ENCODE data around the gene PIP4K2C.
"Not testable (repeated sequence)": the region's sequence is repeated elsewhere in the genome, so short reads cannot be mapped to it uniquely, and the experiment has no call there.

DNA sequence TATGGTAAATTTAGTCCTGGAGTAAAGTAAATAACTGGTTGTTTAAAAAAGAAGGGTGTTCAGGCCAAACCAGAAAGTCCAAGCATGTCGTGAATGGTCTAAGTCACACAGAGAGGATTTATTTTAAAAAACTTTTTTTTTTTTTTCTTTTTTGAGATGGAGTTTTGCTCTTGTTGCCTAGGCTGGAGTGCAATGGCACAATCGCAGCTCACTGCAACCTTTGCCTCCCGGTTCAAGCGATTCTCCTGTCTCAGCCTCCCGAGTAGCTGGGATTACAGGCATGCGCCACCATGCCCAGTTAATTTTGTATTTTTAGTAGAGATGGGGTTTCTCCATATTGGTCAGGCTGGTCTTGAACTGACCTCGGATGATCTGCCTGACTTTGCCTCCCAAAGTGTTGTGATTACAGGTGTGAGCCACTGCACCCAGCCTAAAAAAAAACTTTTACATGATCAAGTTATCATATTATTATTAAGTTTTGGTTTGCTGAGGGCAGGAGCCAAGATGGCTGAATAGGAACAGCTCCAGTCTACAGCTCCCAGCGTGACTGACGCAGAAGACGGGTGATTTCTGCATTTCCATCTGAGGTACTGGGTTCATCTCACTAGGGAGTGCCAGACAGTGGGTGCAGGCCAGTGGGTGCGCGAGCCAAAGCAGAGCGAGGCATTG is 55.1 kb downstream of the PIP4K2C start:
- not testable (repeated sequence) for TF ChIP-seq POLR2A (IDR thresholded peaks at IDR 0.05; ENCODE audit: low read depth); POLR2AphosphoS5 (IDR thresholded peaks at IDR 0.05)
- TF ChIP-seq, protein P1, sequence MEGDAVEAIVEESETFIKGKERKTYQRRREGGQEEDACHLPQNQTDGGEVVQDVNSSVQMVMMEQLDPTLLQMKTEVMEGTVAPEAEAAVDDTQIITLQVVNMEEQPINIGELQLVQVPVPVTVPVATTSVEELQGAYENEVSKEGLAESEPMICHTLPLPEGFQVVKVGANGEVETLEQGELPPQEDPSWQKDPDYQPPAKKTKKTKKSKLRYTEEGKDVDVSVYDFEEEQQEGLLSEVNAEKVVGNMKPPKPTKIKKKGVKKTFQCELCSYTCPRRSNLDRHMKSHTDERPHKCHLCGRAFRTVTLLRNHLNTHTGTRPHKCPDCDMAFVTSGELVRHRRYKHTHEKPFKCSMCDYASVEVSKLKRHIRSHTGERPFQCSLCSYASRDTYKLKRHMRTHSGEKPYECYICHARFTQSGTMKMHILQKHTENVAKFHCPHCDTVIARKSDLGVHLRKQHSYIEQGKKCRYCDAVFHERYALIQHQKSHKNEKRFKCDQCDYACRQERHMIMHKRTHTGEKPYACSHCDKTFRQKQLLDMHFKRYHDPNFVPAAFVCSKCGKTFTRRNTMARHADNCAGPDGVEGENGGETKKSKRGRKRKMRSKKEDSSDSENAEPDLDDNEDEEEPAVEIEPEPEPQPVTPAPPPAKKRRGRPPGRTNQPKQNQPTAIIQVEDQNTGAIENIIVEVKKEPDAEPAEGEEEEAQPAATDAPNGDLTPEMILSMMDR (IDR thresholded peaks at IDR 0.05), result not testable (repeated sequence)

Measured in esophagus muscularis mucosa (tissue), 3 donors.